NCI-H1930 (cell line): ENCODE results near the gene CCT4.
"Not testable (repeated sequence)": the region's sequence is repeated elsewhere in the genome, so short reads cannot be mapped to it uniquely, and the experiment has no call there.

Experiments
- DNase-seq, 2 experiments: peaks; one replicate each; lab custom pipeline; 2025; lab: John Stamatoyannopoulos, UW

Gene CCT4, protein sequence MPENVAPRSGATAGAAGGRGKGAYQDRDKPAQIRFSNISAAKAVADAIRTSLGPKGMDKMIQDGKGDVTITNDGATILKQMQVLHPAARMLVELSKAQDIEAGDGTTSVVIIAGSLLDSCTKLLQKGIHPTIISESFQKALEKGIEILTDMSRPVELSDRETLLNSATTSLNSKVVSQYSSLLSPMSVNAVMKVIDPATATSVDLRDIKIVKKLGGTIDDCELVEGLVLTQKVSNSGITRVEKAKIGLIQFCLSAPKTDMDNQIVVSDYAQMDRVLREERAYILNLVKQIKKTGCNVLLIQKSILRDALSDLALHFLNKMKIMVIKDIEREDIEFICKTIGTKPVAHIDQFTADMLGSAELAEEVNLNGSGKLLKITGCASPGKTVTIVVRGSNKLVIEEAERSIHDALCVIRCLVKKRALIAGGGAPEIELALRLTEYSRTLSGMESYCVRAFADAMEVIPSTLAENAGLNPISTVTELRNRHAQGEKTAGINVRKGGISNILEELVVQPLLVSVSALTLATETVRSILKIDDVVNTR

DNA sequence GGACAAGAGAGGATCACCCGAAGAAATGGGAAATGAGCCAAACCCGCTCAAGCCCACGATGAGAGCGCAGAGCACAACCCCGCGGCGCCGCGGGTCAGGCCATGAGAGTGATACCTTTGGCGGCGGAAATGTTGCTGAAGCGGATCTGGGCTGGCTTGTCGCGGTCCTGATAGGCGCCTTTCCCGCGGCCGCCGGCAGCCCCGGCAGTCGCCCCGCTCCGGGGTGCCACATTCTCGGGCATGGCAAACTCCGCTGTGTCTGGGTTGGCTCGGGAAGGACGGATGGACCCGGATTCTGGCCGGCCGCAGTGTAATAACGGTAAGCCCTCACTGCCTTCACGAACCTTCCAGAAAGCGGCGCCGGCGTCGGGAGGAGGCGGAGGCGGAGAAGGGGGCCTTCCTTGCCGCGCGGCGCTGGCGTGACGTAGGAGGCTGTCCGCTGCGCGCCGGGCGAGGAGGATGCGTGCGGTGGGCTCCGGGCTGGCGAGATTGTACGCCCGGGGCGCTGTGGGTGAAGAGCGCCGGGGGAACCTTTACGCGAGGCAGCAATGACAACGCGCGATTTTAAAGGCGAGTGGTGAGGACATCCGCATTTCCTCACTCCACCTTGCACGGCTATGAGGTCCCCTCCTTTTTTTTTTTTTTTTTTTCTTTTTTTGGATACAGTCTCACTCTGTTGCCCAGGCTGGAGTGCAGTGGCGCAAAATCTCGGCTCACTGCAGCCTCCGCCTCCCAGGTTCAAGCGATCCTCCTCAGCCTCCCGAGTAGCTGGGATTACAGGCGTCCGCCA, at the start of gene CCT4:
CCT4 (minus strand) TSS at position 390 of the 789 bp plus-strand sequence; CDS start at position 241, 149 bp downstream.
- DNase-seq, result peak; percentile 77 to 90

GRCh38 chr2:61937886-61938285, 49.4 kb upstream of the CCT4 start:
- no peak for DNase-seq

DNA sequence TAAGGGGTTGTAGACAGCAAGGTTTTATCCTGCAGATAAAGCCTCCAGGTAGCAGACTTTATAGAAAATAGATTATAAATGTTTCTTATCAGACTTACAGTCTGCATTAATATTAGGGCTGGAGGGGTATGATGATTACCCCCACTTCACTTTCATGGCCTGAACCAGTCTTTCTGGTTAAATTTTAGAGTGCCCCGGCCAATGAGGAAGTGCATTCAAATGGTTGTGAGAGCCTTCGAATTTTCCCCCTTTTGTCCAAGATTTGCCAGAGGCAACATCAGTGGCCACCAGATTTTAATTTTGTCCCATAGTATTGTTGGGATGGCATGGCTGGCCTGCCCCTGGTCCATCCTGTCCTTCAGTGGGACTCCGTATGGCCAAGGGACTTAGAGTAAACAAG, 48.6 kb upstream of the CCT4 start:
- DNase-seq, result no peak

- DNase-seq, result no peak
Observed at GRCh38 chr2:61928826-61929461, 40.5 kb upstream of the CCT4 start.

DNA sequence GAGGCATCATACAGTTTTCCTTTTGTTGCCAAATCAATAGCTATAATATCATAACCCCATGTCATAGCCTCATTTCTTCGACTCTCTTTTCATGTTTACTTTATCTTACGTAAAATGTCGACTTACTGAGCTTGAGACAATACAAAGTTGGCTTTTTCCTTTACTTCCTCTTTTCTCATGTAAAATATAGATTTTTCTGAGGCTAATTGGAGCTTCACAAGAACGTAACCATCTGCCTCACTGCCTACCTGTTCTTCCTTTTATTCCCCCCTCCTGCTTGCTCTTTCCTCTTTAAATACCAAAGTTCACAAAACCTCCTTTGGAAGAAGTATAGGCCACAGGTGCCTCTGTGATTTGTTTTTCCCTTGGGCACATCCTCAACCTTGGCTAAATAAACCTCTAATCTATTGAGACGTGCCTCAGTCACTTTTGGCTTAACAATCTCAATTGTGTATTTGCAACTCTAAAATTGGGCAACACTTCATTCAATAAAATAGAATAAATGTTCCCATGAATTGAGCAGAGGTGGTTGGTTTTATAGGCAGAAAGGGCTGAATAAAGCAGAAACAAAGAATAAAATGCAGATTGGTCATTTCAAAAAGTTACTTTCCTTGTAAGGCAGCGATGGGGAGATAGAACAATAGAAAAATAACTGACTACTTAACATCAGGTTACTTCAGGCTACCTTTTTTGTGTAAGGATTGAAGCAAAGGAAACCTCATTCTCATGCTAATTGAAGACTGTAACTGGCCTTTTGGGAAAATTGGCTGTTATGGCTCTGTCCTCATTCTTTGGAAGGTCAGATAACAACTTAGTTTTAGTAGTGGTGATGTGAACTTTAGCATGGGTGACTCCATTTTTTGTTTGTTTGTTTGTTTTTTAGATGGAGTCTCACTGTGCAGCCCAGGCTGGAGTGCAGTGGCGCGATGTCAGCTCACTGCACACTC, 38.3 kb upstream of the CCT4 start:
- DNase-seq, result no peak

GRCh38 chr2:61924895-61925663, 36.6 kb upstream of the CCT4 start:
- DNase-seq, result no peak

GRCh38 chr2:61922714-61923113, 34.3 kb upstream of the CCT4 start:
- DNase-seq, result no peak

DNA sequence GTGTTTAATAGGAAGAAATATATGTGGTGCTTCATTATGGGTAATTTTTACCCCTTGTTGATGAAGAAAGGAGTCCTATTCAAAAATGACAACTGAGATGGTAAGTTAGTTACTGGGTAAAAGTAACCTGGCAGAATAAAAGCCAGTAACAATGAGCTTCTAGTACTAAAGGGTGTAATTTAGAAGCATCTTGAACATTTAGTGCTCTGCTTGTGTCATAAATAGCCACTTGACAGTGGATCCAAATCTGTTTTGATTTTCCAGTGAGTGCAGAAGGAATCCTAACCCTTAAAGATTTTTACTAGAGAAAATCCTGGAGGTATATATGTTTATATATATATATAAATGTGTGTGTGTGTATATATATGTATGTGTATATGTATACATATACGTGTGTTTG, 32.1 kb upstream of the CCT4 start:
- DNase-seq, result no peak

GRCh38 chr2:61914794-61915193, 26.3 kb upstream of the CCT4 start:
- DNase-seq, result not testable (repeated sequence)

GRCh38 chr2:61911510-61911909, 23.1 kb upstream of the CCT4 start:
- no peak for DNase-seq

DNA sequence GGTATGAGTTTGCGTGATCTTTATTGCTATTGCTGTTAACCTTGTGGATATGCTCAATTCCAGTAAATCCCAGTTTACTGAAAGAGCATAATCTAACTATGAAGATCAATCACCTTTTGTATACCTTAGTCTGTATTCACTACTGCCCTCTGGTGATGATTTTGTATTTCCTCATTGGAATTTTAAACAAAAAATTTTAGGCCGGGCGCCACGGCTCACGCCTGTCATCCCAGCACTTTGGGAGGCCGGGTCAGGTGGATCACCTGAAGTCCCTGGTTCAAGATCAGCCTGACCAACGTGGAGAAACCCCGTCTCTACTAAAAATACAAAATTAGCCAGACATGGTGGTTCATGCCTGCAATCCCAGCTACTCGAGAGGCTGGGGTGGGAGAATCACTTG, 22.1 kb upstream of the CCT4 start:
- DNase-seq, result no peak

GRCh38 chr2:61909116-61909515, 20.7 kb upstream of the CCT4 start:
- DNase-seq, result no peak

- DNase-seq, result no peak
Observed at GRCh38 chr2:61906186-61906470, 17.7 kb upstream of the CCT4 start.

DNA sequence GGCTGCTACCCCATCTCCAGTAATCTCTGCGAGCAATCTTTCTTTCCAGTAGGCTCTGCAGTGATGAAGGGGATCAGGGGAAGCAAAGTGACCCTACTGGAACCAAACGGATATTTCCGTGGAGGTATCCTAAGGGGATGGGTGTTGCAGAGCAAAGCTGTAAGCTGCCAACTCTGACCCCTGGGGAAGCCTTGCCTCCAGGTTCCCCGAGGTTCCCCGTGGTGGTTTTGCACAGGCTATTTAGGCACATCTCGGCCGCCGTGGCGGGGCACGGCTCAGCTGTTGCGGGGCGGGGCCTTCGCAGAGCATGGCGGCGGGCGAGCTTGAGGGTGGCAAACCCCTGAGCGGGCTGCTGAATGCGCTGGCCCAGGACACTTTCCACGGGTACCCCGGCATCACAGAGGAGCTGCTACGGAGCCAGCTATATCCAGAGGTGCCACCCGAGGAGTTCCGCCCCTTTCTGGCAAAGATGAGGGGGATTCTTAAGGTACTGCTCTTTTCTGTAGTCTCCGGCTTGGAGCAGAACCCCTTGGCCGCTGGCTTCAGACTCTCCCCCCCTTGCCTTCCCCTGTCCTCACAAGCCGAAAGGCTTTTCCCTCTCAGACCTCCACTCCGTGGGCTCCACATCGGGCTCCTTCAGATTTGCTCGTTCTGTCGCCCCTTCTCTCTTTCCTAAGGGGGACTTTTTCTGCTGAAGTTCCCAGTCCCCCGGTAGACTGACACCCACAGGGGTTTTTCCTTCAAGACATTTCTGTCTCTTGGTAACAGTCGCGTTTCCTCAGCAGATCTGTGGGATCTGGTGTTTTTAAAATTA, 17.1 kb upstream of the CCT4 start, which contains the start of gene COMMD1:
COMMD1 (plus strand) TSS at position 303 of the 814 bp plus-strand sequence; CDS start at position 308, 5 bp downstream.
- peak in 1 of 2 experiments; percentile 49 for DNase-seq

DNA sequence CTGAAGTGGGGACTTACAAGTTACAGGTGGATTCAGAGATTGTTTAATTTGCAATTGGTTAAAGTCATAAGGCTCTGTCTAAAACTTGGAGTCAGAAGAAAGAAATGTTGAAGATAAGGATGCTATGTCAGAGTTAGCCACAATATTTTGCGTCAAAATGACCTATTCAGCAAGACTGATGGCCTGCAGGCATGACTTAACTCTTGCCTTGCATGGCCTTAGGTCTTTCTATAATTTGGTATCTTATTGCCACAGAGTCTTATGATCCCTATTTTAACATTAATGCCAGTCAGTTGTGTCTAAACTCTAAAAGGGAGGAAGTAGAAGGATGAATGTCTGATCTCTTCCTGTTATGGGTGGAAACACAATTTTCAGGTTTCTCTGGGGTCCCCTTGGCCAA, 11.8 kb upstream of the CCT4 start:
- no peak for DNase-seq

DNA sequence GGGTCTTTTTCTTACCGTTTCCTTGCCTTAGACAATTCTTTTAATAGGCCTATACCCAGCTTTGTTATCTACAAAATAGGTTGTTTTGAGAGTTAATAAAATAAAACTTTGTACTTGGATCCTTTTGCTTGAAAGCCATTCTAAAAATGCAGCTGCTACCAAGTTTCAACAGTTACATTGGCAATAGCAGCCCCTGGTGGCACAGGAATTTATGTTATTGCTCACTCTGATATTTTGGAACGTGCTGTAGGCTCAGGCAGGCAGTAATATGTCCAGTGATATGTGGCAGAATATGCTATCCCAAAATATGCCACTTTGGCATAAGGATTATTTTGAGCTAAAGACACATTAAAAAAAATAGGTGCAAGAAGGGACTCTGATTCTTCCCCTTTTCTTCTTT, 10.4 kb upstream of the CCT4 start:
- no peak for DNase-seq

- peak in 1 of 2 experiments; percentile 28 for DNase-seq
Observed at GRCh38 chr2:61887717-61888266, 664 bp downstream of the CCT4 start.

DNA sequence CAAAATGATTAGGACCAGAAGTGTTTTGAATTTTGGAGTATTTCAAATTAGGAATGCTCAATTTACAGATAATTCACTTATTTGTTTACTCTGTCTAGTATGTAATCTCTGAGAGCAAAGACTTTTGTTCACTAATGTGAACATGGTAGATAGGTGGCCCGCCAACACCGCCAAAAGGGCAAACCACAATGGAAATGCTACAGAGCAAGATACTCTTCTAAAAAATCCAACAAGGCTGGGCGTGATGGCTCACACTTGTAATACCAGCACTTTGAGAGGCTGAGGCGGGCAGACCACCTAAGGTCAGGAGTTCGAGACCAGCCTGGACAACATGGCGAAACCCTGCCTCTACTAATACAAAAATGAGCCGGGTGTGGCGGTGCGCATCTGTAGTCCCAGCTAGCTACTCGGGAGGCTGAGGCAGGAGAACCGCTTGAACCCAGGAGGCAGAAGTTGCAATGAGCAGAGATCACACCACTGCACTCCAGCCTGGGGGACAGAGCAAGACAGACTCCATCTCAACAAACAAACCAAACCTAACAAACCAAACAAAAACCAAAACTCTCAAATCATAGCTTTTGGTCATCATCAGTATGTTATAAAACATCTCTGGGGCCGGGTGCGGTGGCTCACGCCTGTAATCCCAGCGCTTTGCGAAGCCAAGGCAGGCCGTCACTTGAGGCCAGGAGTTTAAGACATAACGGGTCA, 2.4 kb downstream of the CCT4 start:
- no peak for DNase-seq

DNA sequence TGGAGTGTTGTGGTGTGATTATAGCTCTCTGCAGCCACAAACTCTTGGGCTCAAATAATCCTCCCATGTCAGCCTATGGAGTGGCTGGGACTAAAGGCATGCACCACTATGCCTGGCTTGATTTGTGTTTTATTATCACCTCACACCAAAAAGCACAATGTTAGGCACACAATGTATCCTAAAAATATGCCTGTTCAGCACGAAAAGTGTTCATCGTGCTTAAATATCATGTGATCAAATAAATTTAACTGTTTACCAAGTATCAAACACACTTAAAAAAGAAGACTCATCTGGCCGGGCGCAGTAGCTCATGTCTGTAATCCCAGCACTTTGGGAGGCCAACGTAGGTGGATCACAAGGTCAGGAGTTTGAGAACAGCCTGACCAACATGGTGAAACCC, 5.6 kb downstream of the CCT4 start:
- no peak for DNase-seq
